22Rv1 (cell line): ENCODE data around the gene TMEM182.

Experiments
- CTCF ChIP-seq: fragments of 450-650 bp; IDR thresholded peaks from 2 replicates; pipeline ENCODE4 v1.5.1; 2017; ENCODE audit warnings: mild to moderate bottlenecking
- ZFX ChIP-seq: fragments of 450-650 bp; IDR thresholded peaks from 2 replicates; pipeline ENCODE4 v1.6.1; 2017; ENCODE audit warnings: antibody characterized with exemption, borderline replicate concordance

DNA sequence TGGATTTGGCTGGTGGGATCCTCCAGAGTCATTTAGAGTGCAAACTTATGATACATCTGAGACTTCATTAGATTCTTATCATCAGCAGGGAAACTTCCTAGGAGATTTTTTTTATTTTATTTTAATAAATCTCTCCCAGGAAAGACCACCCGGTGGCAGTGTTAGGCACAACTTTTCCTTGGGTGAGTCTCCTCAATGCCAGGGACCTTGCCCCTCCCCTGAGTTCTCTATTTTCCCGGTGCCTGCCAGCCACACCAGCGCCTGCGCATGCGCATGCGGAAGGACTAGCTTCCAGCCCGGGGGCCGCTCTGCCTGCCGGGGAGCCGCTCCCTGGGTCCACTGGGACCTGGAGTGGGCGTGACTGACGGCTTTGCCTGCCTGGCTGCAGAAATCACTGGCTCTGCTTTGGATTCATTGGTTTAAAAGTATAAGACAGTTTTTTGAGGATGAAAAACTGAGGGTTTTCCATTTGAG, 86.6 kb downstream of the TMEM182 start:
- TF ChIP-seq CTCF = 0 out of 2 replicates have a peak, but pooled peaks have one; percentile 2
- no peak for TF ChIP-seq ZFX
